GM23338 (cell line): ENCODE data around the gene SLC19A1. TPM values are rescaled to one million over a fixed set of nuclear protein-coding genes. Genes with fewer than 3 reads are reported as not detected.

Experiments used
- CREB1 ChIP-seq: fragments of 250-450 bp; sonication (Bioruptor Pico); IDR thresholded peaks from 2 replicates; pipeline ENCODE4 v1.5.0; 2020; ENCODE audit warnings: low read depth, mild to moderate bottlenecking, moderate library complexity
- CTCF ChIP-seq, 2 experiments: fragments of 200-600 bp in 1 of 2; sonication (generic) in 1 of 2; conservative IDR thresholded peaks; 2 replicates each; pipeline versions ENCODE4 v1.5.1 to v1.6.1; 2016 to 2017; ENCODE audit warnings: antibody characterized with exemption in 2 of 2, low read depth in 2 of 2, mild to moderate bottlenecking in 2 of 2, moderate library complexity in 1 of 2
- ETS1 ChIP-seq: IDR thresholded peaks from 2 replicates; pipeline ENCODE4 v1.6.1; 2016; ENCODE audit warnings: antibody characterized with exemption
- JUNB ChIP-seq: IDR thresholded peaks from one replicate; pipeline ENCODE4 v1.6.1; 2016; ENCODE audit warnings: antibody characterized with exemption; ENCODE audit not compliant: unreplicated experiment
- ZNF114 ChIP-seq: fragments of 250-450 bp; sonication (Bioruptor Pico); IDR thresholded peaks from 2 replicates; pipeline ENCODE4 v1.5.0; 2020; ENCODE audit warnings: mild to moderate bottlenecking, moderate library complexity
- ZNF462 ChIP-seq: fragments of 250-450 bp; sonication (Bioruptor Pico); IDR thresholded peaks from 2 replicates; pipeline ENCODE4 v1.5.0; 2020; ENCODE audit warnings: mild to moderate bottlenecking, moderate library complexity
- polyA plus RNA-seq: library from polyadenylated mRNA; unstranded; fragments of >200 nt; fragmentation: Nextera tagmentation; extraction: Ambion mirVana; gene quantifications from 2 replicates; pipeline ENCODE4 v1.2.1, GENCODE V29; 2016
- total RNA-seq: library from RNA; depleted of rRNA; stranded (reverse); fragments of >200 nt; shearing (Covaris generic); gene quantifications from 2 replicates; pipeline ENCODE4 v1.2.3, GENCODE V29; 2014

The SLC19A1 gene
- total and polyA plus RNA-seq, 2 experiments from 2014 or later, result 31.2 to 33.0 TPM

- no peak for TF ChIP-seq ZNF462
- TF ChIP-seq ETS1, result no peak
- no peak for TF ChIP-seq CREB1 (CRISPR knock-in tag)
- no peak for TF ChIP-seq JUNB
- TF ChIP-seq ZNF114 (CRISPR knock-in tag), result no peak
- no peak for TF ChIP-seq CTCF (conservative IDR thresholded peaks at IDR 0.05; ENCODE audit: low read depth in 2 of 2)
Measured at GRCh38 chr21:45532826-45533360, 9.3 kb downstream of the SLC19A1 start (continued).
